SU-DHL-6 (cell line): Measurements from ENCODE around the gene TNFSF18.

ENCODE experiments used
- H2AFZ ChIP-seq: fragments of 200-600 bp; sonication (generic); 2 replicates; pipeline ENCODE4 v1.6.1; 2014; ENCODE audit warnings: low read depth, mild to moderate bottlenecking, moderate library complexity, mixed read lengths, antibody characterized with exemption, low read length; ENCODE audit not compliant: severe bottlenecking
- H3F3A ChIP-seq: fragments of 200-600 bp; shearing (Covaris generic); 2 replicates; pipeline ENCODE4 v1.6.0; 2016; ENCODE audit warnings: antibody characterized with exemption, mild to moderate bottlenecking; ENCODE audit not compliant: insufficient read depth
- H3K27ac ChIP-seq: fragments of 200-600 bp; sonication (generic); 2 replicates; pipeline ENCODE4 v1.5.1; 2016; ENCODE audit warnings: low read depth, mild to moderate bottlenecking, low read length, moderate library complexity, mixed read lengths
- H3K27me3 ChIP-seq: fragments of 200-600 bp; sonication (generic), shearing (Covaris generic); 2 replicates; pipeline ENCODE4 v1.6.0; 2014; ENCODE audit warnings: mild to moderate bottlenecking, low read length
- H3K36me3 ChIP-seq: fragments of 200-600 bp; sonication (generic); 2 replicates; pipeline ENCODE4 v1.6.1; 2014; ENCODE audit warnings: mild to moderate bottlenecking, low read length, mixed read lengths
- H3K4me2 ChIP-seq: fragments of 300-600, 200-600 bp; shearing (Covaris generic), sonication (generic); 2 replicates; pipeline ENCODE4 v1.6.0; 2014; ENCODE audit warnings: low read length, low read depth, mild to moderate bottlenecking; ENCODE audit not compliant: poor library complexity, severe bottlenecking
- H3K4me3 ChIP-seq: fragments of 200-600 bp; sonication (generic); 2 replicates; pipeline ENCODE4 v1.5.1; 2014; ENCODE audit warnings: antibody characterized with exemption, low read length, mild to moderate bottlenecking, mixed read lengths; ENCODE audit not compliant: insufficient read depth, poor library complexity, severe bottlenecking
- H3K79me2 ChIP-seq: fragments of 200-600 bp; sonication (generic); 2 replicates; pipeline ENCODE4 v1.6.1; 2014; ENCODE audit warnings: mild to moderate bottlenecking, low read length, moderate library complexity; ENCODE audit not compliant: insufficient read depth
- H3K9ac ChIP-seq: fragments of 200-600 bp; sonication (generic); 2 replicates; pipeline ENCODE4 v1.7.0; 2014; ENCODE audit warnings: mild to moderate bottlenecking, low read length
- H3K9me2 ChIP-seq: fragments of 200-600 bp; sonication (generic); replicated peaks from 2 replicates; pipeline ENCODE4 v1.6.1; 2014; ENCODE audit warnings: low read length; ENCODE audit not compliant: insufficient read depth
- H3K9me3 ChIP-seq: fragments of 200-600 bp; sonication (generic); 2 replicates; pipeline ENCODE4 v1.6.1; 2014; ENCODE audit warnings: low read length, mixed read lengths; ENCODE audit not compliant: insufficient read depth
- H4K20me1 ChIP-seq: fragments of 200-600 bp; sonication (generic); 2 replicates; pipeline ENCODE4 v1.6.1; 2014; ENCODE audit warnings: low read depth, mild to moderate bottlenecking, antibody characterized with exemption, low read length, moderate library complexity, mixed read lengths
- EZH2phosphoT487 ChIP-seq: fragments of 200-600 bp; sonication (generic), shearing (Covaris generic); conservative IDR thresholded peaks from 2 replicates; pipeline ENCODE4 v1.6.1; 2018; ENCODE audit warnings: mild to moderate bottlenecking, antibody characterized with exemption, low read length, moderate library complexity, mixed read lengths
- TF ChIP-seq, protein P1 (sequence below): fragments of 200-600 bp; sonication (generic); IDR thresholded peaks from one replicate; pipeline ENCODE4 v1.5.1; 2017; ENCODE audit warnings: antibody characterized with exemption, mild to moderate bottlenecking, low read length, moderate library complexity; ENCODE audit not compliant: insufficient read depth, poor library complexity, severe bottlenecking

The TNFSF18 gene

DNA sequence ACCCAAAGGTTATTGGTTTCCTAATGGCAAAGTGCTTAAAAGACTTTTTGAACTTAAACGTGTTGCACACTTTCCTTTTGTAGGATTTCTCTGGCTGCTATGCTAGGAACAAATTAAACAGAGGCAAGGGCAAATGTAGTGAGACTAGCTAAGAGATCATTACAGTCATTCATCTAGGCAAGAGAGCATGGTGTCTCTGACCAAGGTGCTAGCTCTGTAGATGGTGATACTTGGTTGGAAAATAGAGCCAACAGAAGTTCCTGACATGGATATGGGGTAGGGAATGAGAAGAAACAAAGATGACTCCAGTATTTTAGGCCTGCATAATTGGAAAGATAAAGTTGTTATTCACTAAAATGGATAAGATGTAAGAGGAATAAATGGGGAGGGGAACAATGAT is 6.1 kb downstream of the TNFSF18 start:
- Histone ChIP-seq H3K4me3 (no peak overlapping the region), H3K27ac (no peak overlapping the region), H4K20me1 (no peaks in the 10 kb centered on the region), H3K9me3 (no peaks in the 10 kb centered on the region), H2AFZ (no peak overlapping the region), H3K36me3 (no peaks in the 10 kb centered on the region), H3F3A (no peaks in the 10 kb centered on the region), H3K79me2 (no peaks in the 10 kb centered on the region), H3K9ac (no peak overlapping the region), H3K9me2 (no peaks in the 10 kb centered on the region), H3K4me2 (no peak overlapping the region), H3K27me3 (no peaks in the 10 kb centered on the region)
- no peak for TF ChIP-seq EZH2phosphoT487
- TF ChIP-seq, protein P1, sequence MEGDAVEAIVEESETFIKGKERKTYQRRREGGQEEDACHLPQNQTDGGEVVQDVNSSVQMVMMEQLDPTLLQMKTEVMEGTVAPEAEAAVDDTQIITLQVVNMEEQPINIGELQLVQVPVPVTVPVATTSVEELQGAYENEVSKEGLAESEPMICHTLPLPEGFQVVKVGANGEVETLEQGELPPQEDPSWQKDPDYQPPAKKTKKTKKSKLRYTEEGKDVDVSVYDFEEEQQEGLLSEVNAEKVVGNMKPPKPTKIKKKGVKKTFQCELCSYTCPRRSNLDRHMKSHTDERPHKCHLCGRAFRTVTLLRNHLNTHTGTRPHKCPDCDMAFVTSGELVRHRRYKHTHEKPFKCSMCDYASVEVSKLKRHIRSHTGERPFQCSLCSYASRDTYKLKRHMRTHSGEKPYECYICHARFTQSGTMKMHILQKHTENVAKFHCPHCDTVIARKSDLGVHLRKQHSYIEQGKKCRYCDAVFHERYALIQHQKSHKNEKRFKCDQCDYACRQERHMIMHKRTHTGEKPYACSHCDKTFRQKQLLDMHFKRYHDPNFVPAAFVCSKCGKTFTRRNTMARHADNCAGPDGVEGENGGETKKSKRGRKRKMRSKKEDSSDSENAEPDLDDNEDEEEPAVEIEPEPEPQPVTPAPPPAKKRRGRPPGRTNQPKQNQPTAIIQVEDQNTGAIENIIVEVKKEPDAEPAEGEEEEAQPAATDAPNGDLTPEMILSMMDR, result no peak

DNA sequence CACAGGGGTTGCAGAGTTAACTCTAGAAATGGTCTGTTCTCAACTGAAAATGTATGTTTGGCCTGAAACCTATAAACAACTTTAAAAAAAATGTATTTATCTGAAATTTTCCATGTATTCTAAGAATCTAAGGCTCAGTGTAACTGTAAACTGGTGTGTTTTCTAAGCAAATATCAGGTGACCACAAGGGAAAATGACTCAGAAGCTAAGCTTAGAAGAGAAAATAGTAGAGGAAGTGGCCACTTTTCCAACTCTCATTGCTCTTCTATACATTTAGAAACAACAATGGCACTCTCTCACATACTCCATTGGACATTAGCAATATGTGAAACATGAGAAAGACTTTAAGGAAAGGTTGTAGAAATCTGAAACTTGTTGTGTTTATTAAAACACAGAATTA is 7.5 kb downstream of the TNFSF18 start:
- Histone ChIP-seq H3K9ac (no peak overlapping the region), H3K4me2 (no peak overlapping the region), H3K27me3 (no peaks in the 10 kb centered on the region), H3F3A (no peaks in the 10 kb centered on the region), H3K79me2 (no peaks in the 10 kb centered on the region), H2AFZ (no peak overlapping the region), H3K4me3 (no peak overlapping the region), H3K9me2 (no peaks in the 10 kb centered on the region), H3K27ac (no peak overlapping the region), H3K36me3 (no peaks in the 10 kb centered on the region), H3K9me3 (no peaks in the 10 kb centered on the region), H4K20me1 (no peaks in the 10 kb centered on the region)
- TF ChIP-seq EZH2phosphoT487, result no peak
- TF ChIP-seq, protein P1, result no peak

DNA sequence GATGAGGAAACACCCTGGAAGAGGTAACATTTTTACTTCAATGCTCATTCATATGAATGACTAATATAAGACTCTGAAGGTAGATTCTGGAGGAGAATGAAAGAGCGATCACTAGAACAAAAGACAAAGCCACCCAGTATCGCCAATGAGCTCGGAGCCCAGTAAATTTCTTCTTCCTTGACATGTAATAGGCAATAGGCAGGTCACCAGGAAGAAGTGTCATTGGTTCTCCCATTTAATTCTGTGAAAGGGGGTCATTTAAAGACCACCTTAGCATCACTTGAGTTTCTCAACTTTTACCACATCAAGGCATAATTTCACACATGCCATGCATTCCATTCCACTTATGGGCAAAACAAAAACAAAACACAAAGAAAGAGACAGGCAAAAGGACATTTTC is 7.9 kb downstream of the TNFSF18 start:
- no peaks in the 10 kb centered on the region for H4K20me1 ChIP-seq
- H3K27me3 ChIP-seq, result no peaks in the 10 kb centered on the region
- no peaks in the 10 kb centered on the region for H3K79me2 ChIP-seq
- no peaks in the 10 kb centered on the region for H3K9me2 ChIP-seq
- no peak overlapping the region for H3K4me3 ChIP-seq
- H3K27ac ChIP-seq, result no peak overlapping the region
- no peak overlapping the region for H3K4me2 ChIP-seq
- no peaks in the 10 kb centered on the region for H3K36me3 ChIP-seq
- no peak for TF ChIP-seq EZH2phosphoT487
- TF ChIP-seq, protein P1, result no peak
- H3K9me3 ChIP-seq, result no peaks in the 10 kb centered on the region
- no peak overlapping the region for H3K9ac ChIP-seq
- no peak overlapping the region for H2AFZ ChIP-seq
- no peaks in the 10 kb centered on the region for H3F3A ChIP-seq

DNA sequence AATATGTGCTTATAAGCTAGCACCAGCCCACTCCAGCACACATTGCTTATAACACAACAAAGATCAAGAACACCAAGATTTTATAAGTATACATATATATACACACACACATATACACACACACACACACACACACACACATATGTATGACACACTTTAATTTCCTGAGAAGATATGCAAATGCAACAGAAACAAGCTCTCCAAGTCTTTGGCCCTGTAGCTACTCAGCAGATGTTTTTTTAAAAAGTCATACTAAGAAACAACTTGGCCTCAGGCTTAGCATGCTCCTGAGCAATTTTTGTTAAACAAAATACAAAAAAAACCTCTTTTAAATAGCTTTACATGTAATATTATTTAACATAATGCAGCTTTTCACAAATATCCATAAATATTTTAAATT is 11.1 kb downstream of the TNFSF18 start:
- Histone ChIP-seq H3F3A (no peaks in the 10 kb centered on the region), H3K27me3 (no peaks in the 10 kb centered on the region), H3K4me3 (no peak overlapping the region), H3K27ac (no peak overlapping the region), H4K20me1 (no peaks in the 10 kb centered on the region), H3K9ac (no peak overlapping the region), H3K9me3 (no peaks in the 10 kb centered on the region), H3K36me3 (no peaks in the 10 kb centered on the region), H3K4me2 (no peak overlapping the region), H3K9me2 (no peaks in the 10 kb centered on the region), H3K79me2 (no peaks in the 10 kb centered on the region), H2AFZ (no peak overlapping the region)
- TF ChIP-seq, protein P1, result no peak
- no peak for TF ChIP-seq EZH2phosphoT487
